Fibroblast of lung (primary cell): ENCODE results near the gene PGAM1.

ENCODE experiments used
- CTCF ChIP-seq, 2 donors: IDR thresholded peaks in 1 of 2; conservative IDR thresholded peaks in 1 of 2; 1 replicate in 1 of 2; 2 replicates in 1 of 2; pipeline ENCODE4 v1.5.1; 2011 to 2012; ENCODE audit warnings: low read length in 2 of 2, control low read depth in 1 of 2, inconsistent platforms in 1 of 2, low read depth in 1 of 2, mild to moderate bottlenecking in 1 of 2
- EZH2 ChIP-seq: IDR thresholded peaks from 2 replicates; pipeline ENCODE4 v1.5.1; 2012; ENCODE audit warnings: low read length, control low read depth, mild to moderate bottlenecking; ENCODE audit errors: missing control alignments

GRCh38 chr10:97388152-97388551, 37.8 kb upstream of the PGAM1 start:
- no peak for TF ChIP-seq CTCF (conservative IDR thresholded peaks at IDR 0.05 in 1 of 2, IDR thresholded peaks at IDR 0.05 in 1 of 2; ENCODE audit: low read depth in 1 of 2, low read length in 2 of 2)
- no peak for TF ChIP-seq EZH2
